WTC11 (cell line): ENCODE results near the gene LITAFD.

ENCODE experiments used
- NFYB ChIP-seq: sonication (generic); formaldehyde crosslinking; conservative IDR thresholded peaks from 2 replicates; pipeline ENCODE4 v1.8.0; 2022; ENCODE audit warnings: low read depth, missing genetic modification reagents
- TEAD4 ChIP-seq: sonication (generic); formaldehyde crosslinking; IDR thresholded peaks from 2 replicates; pipeline ENCODE4 v1.8.0; 2022; ENCODE audit warnings: mild to moderate bottlenecking, missing genetic modification reagents
- ZNF423 ChIP-seq: fragments of 250-450 bp; sonication (Bioruptor Pico); IDR thresholded peaks from 2 replicates; pipeline ENCODE4 v2.1.2; 2022; ENCODE audit warnings: mild to moderate bottlenecking, moderate library complexity
- TF ChIP-seq, protein P1 (sequence below): fragments of 250-450 bp; sonication (Bioruptor Pico); IDR thresholded peaks from 2 replicates; pipeline ENCODE4 v1.8.0; 2021; ENCODE audit warnings: mild to moderate bottlenecking
- TF ChIP-seq, protein P2 (sequence below): fragments of 200-600 bp; IDR thresholded peaks from 2 replicates; pipeline ENCODE4 v1.8.0; 2022; ENCODE audit warnings: antibody characterized with exemption

- TF ChIP-seq, protein P1, sequence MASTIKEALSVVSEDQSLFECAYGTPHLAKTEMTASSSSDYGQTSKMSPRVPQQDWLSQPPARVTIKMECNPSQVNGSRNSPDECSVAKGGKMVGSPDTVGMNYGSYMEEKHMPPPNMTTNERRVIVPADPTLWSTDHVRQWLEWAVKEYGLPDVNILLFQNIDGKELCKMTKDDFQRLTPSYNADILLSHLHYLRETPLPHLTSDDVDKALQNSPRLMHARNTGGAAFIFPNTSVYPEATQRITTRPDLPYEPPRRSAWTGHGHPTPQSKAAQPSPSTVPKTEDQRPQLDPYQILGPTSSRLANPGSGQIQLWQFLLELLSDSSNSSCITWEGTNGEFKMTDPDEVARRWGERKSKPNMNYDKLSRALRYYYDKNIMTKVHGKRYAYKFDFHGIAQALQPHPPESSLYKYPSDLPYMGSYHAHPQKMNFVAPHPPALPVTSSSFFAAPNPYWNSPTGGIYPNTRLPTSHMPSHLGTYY (CRISPR knock-in tag) = no peak
- TF ChIP-seq, protein P2, sequence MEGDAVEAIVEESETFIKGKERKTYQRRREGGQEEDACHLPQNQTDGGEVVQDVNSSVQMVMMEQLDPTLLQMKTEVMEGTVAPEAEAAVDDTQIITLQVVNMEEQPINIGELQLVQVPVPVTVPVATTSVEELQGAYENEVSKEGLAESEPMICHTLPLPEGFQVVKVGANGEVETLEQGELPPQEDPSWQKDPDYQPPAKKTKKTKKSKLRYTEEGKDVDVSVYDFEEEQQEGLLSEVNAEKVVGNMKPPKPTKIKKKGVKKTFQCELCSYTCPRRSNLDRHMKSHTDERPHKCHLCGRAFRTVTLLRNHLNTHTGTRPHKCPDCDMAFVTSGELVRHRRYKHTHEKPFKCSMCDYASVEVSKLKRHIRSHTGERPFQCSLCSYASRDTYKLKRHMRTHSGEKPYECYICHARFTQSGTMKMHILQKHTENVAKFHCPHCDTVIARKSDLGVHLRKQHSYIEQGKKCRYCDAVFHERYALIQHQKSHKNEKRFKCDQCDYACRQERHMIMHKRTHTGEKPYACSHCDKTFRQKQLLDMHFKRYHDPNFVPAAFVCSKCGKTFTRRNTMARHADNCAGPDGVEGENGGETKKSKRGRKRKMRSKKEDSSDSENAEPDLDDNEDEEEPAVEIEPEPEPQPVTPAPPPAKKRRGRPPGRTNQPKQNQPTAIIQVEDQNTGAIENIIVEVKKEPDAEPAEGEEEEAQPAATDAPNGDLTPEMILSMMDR = no peak
- TF ChIP-seq TEAD4 (CRISPR knock-in tag) (no peak), NFYB (CRISPR knock-in tag) (no peak), ZNF423 (no peak)
Observed at GRCh38 chr16:8925455-8925854, 43.3 kb downstream of the LITAFD start.
